Measurements from ENCODE around the gene TMEM220. TPM values are rescaled to one million over a fixed set of nuclear protein-coding genes. Genes with fewer than 3 reads are reported as not detected.

Gene TMEM220
- total RNA-seq, 1 experiment from 2014 or later: not detected

DNA sequence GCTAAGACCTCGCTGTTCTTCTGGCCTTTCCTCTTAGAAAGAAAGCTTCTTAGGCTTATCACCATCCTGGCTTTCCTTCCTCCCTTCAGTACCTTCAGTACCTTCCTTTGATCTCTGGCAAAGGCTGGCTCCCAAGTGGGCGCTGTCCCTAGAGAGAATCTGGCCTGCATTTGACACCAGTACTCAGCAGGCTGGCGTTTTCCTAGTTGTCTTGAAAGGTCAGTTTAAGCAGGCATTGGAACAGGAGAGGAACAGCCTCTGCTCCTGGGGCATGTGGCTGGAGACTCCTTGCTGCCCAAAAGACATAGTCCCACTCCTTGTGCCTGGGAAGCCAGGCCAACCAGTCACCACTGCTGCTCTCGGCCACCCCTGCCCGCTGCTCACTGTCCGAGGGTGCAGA, 40.0 kb upstream of the TMEM220 start:
- no peaks in the 10 kb centered on the region for H3K4me1 ChIP-seq (ENCODE audit: control insufficient read depth in 1 of 2, insufficient read depth in 2 of 2, low read length in 2 of 2)
- H3K9me2 ChIP-seq (ENCODE audit: insufficient read depth): no peaks in the 10 kb centered on the region
- H3K27ac ChIP-seq (ENCODE audit: low read depth, low read length): no peak overlapping the region
- ChIA-PET POLR2A (no interaction called here), CTCF (no interaction called here), RAD21 (ENCODE audit: low non-redundant PET in 1 of 2, low total read pairs in 2 of 2, uncharacterized antibody in 2 of 2, unreplicated experiment in 2 of 2) (no interaction called here)
- ATAC-seq (no peak), DNase-seq (ENCODE audit: low read depth, low spot score) (no peak)
- BruUV-seq (replicated peaks): no TSS peak
- H3K79me2 ChIP-seq (ENCODE audit: insufficient read depth, low read length): no peaks in the 10 kb centered on the region
- H3K4me2 ChIP-seq (ENCODE audit: low read length): no peak overlapping the region
- no peaks in the 10 kb centered on the region for H3K36me3 ChIP-seq (ENCODE audit: control insufficient read depth in 1 of 2, insufficient read depth in 2 of 2, low read length in 2 of 2)
- no peak overlapping the region for H3K9ac ChIP-seq (ENCODE audit: low read length)
- H4K20me1 ChIP-seq (ENCODE audit: insufficient read depth): no peaks in the 10 kb centered on the region
- no peak overlapping the region for H3K4me3 ChIP-seq (replicated peaks in 1 of 2; ENCODE audit: low read depth in 1 of 2, low read length in 2 of 2)
- TF ChIP-seq JUND (IDR thresholded peaks at IDR 0.05): no peak
- TF ChIP-seq EZH2 (IDR thresholded peaks at IDR 0.05): no peak
- no peak for TF ChIP-seq ZNF274 (IDR thresholded peaks at IDR 0.05; ENCODE audit: low read depth, low read length)
- no peak for TF ChIP-seq CEBPB (IDR thresholded peaks at IDR 0.05; ENCODE audit: low read depth)
- no peak for TF ChIP-seq TCF7L2 (IDR thresholded peaks at IDR 0.05; ENCODE audit: borderline replicate concordance, extremely low read depth, insufficient read depth, insufficient read length)
- TF ChIP-seq RAD21 (IDR thresholded peaks at IDR 0.05; ENCODE audit: low read depth): no peak
- TF ChIP-seq SIN3A (IDR thresholded peaks at IDR 0.05; ENCODE audit: low read depth): no peak
- TF ChIP-seq, protein P1, sequence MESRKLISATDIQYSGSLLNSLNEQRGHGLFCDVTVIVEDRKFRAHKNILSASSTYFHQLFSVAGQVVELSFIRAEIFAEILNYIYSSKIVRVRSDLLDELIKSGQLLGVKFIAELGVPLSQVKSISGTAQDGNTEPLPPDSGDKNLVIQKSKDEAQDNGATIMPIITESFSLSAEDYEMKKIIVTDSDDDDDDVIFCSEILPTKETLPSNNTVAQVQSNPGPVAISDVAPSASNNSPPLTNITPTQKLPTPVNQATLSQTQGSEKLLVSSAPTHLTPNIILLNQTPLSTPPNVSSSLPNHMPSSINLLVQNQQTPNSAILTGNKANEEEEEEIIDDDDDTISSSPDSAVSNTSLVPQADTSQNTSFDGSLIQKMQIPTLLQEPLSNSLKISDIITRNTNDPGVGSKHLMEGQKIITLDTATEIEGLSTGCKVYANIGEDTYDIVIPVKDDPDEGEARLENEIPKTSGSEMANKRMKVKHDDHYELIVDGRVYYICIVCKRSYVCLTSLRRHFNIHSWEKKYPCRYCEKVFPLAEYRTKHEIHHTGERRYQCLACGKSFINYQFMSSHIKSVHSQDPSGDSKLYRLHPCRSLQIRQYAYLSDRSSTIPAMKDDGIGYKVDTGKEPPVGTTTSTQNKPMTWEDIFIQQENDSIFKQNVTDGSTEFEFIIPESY (IDR thresholded peaks at IDR 0.05; ENCODE audit: extremely low read depth, insufficient replicate concordance, low read length): no peak
- TF ChIP-seq CBX3 (IDR thresholded peaks at IDR 0.05; ENCODE audit: low read depth): no peak
- TF ChIP-seq POLR2A (IDR thresholded peaks at IDR 0.05; ENCODE audit: borderline replicate concordance, extremely low read depth, insufficient read depth, insufficient read length): no peak
- no peak for TF ChIP-seq ZFX (IDR thresholded peaks at IDR 0.05)
- TF ChIP-seq, protein P2, sequence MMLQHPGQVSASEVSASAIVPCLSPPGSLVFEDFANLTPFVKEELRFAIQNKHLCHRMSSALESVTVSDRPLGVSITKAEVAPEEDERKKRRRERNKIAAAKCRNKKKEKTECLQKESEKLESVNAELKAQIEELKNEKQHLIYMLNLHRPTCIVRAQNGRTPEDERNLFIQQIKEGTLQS (IDR thresholded peaks at IDR 0.05): no peak
- no peak for TF ChIP-seq SP1 (IDR thresholded peaks at IDR 0.05; ENCODE audit: low read depth)
- TF ChIP-seq FOSL1 (IDR thresholded peaks at IDR 0.05; ENCODE audit: low read depth): no peak
- TF ChIP-seq POLR2AphosphoS5 (IDR thresholded peaks at IDR 0.05; ENCODE audit: low read depth, low read length): no peak
- TF ChIP-seq ELF1 (IDR thresholded peaks at IDR 0.05; ENCODE audit: borderline replicate concordance, low read depth): no peak
- TF ChIP-seq, protein P3, sequence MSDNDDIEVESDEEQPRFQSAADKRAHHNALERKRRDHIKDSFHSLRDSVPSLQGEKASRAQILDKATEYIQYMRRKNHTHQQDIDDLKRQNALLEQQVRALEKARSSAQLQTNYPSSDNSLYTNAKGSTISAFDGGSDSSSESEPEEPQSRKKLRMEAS (IDR thresholded peaks at IDR 0.05): no peak
- no peak for TF ChIP-seq YY1 (IDR thresholded peaks at IDR 0.05; ENCODE audit: extremely low read depth, insufficient replicate concordance, low read depth, low read length)
- intact Hi-C loops (cut with micrococcal nuclease): no loop called here
- H2AFZ ChIP-seq (ENCODE audit: low read depth, low read length, poor library complexity, severe bottlenecking): no peak overlapping the region
- H3K9me3 ChIP-seq (ENCODE audit: control insufficient read depth in 1 of 2, insufficient read depth in 1 of 2, low read depth in 1 of 2, low read length in 2 of 2): peaks cover 0 to 4% of the 10 kb centered on the region in 2 experiments; a peak in 2 of 4 replicates
- H3K27me3 ChIP-seq (ENCODE audit: insufficient read depth, low read length): no peaks in the 10 kb centered on the region
